Activated naive CD8-positive, alpha-beta T cell (primary cell): ENCODE results near the gene MAK.
"Not testable (repeated sequence)": the region's sequence is repeated elsewhere in the genome, so short reads cannot be mapped to it uniquely, and the experiment has no call there.

Source experiments
- H3K27ac Mint-ChIP-seq: one replicate; pipeline ENCODE4 v1.8.0; 2021; ENCODE audit warnings: mixed read lengths
- H3K27me3 Mint-ChIP-seq: one replicate; pipeline ENCODE4 v1.8.0; 2021; ENCODE audit warnings: mixed read lengths
- H3K36me3 Mint-ChIP-seq: one replicate; pipeline ENCODE4 v1.8.0; 2021; ENCODE audit warnings: mixed read lengths
- H3K4me1 Mint-ChIP-seq: one replicate; pipeline ENCODE4 v1.8.0; 2021; ENCODE audit warnings: low read depth, mixed read lengths
- H3K4me3 Mint-ChIP-seq: one replicate; pipeline ENCODE4 v1.8.0; 2021; ENCODE audit warnings: mild to moderate bottlenecking, mixed read lengths
- H3K9me3 Mint-ChIP-seq: one replicate; pipeline ENCODE4 v1.8.0; 2021; ENCODE audit warnings: low read depth, mixed read lengths

MAK gene

GRCh38 chr6:10866709-10867108, 28.4 kb upstream of the MAK start:
- H3K4me1 Mint-ChIP-seq, H3K4me3 Mint-ChIP-seq, H3K36me3 Mint-ChIP-seq, H3K27ac Mint-ChIP-seq, H3K9me3 Mint-ChIP-seq, H3K27me3 Mint-ChIP-seq: not testable (repeated sequence)

GRCh38 chr6:10863031-10863430, 24.7 kb upstream of the MAK start:
- H3K27ac Mint-ChIP-seq, H3K4me3 Mint-ChIP-seq, H3K27me3 Mint-ChIP-seq, H3K4me1 Mint-ChIP-seq, H3K36me3 Mint-ChIP-seq, H3K9me3 Mint-ChIP-seq: not testable (repeated sequence)

- no peaks in the 10 kb centered on the region for H3K36me3 Mint-ChIP-seq
- no peaks in the 10 kb centered on the region for H3K4me1 Mint-ChIP-seq
- no peaks in the 10 kb centered on the region for H3K9me3 Mint-ChIP-seq
- no peak overlapping the region for H3K4me3 Mint-ChIP-seq
- no peaks in the 10 kb centered on the region for H3K27me3 Mint-ChIP-seq
- H3K27ac Mint-ChIP-seq = no peak overlapping the region
Observed at GRCh38 chr6:10862361-10862760, 24.0 kb upstream of the MAK start.

GRCh38 chr6:10861086-10861485, 22.7 kb upstream of the MAK start:
- Mint-ChIP-seq H3K27ac (no peak overlapping the region), H3K4me1 (no peaks in the 10 kb centered on the region), H3K4me3 (no peak overlapping the region), H3K9me3 (no peaks in the 10 kb centered on the region), H3K27me3 (no peaks in the 10 kb centered on the region), H3K36me3 (no peaks in the 10 kb centered on the region)

- H3K27me3 Mint-ChIP-seq = no peaks in the 10 kb centered on the region
- H3K36me3 Mint-ChIP-seq = peaks cover 11% of the 10 kb centered on the region
- H3K4me3 Mint-ChIP-seq = no peak overlapping the region
Observed at GRCh38 chr6:10857259-10857658, 18.9 kb upstream of the MAK start.

GRCh38 chr6:10854922-10855632, 16.7 kb upstream of the MAK start:
- Mint-ChIP-seq H3K4me3 (no peak overlapping the region), H3K36me3 (peaks cover 11% of the 10 kb centered on the region), H3K27ac (no peak overlapping the region), H3K9me3 (peaks cover 13% of the 10 kb centered on the region), H3K27me3 (peaks cover 2% of the 10 kb centered on the region), H3K4me1 (no peaks in the 10 kb centered on the region)

More at GRCh38 chr6:10857259-10857658, 18.9 kb upstream of the MAK start:
- no peak overlapping the region for H3K27ac Mint-ChIP-seq
- no peaks in the 10 kb centered on the region for H3K4me1 Mint-ChIP-seq
- H3K9me3 Mint-ChIP-seq = peaks cover 13% of the 10 kb centered on the region

GRCh38 chr6:10853849-10854300, 15.5 kb upstream of the MAK start:
- not testable (repeated sequence) for H3K4me1 Mint-ChIP-seq, H3K27ac Mint-ChIP-seq, H3K27me3 Mint-ChIP-seq, H3K4me3 Mint-ChIP-seq
- peaks cover 13% of the 10 kb centered on the region for H3K9me3 Mint-ChIP-seq
- H3K36me3 Mint-ChIP-seq = peaks cover 11% of the 10 kb centered on the region

GRCh38 chr6:10852361-10852960, 14.1 kb upstream of the MAK start:
- Mint-ChIP-seq H3K27ac (no peak overlapping the region), H3K36me3 (peaks cover 11% of the 10 kb centered on the region), H3K4me3 (no peak overlapping the region), H3K4me1 (no peaks in the 10 kb centered on the region), H3K27me3 (peaks cover 2% of the 10 kb centered on the region), H3K9me3 (peaks cover 13% of the 10 kb centered on the region)

GRCh38 chr6:10850728-10851127, 12.4 kb upstream of the MAK start:
- H3K4me1 Mint-ChIP-seq = no peaks in the 10 kb centered on the region
- peaks cover 2% of the 10 kb centered on the region for H3K27me3 Mint-ChIP-seq

GRCh38 chr6:10849901-10850300, 11.6 kb upstream of the MAK start:
- peaks cover 13% of the 10 kb centered on the region for H3K9me3 Mint-ChIP-seq
- H3K27me3 Mint-ChIP-seq = peaks cover 2% of the 10 kb centered on the region
- H3K4me3 Mint-ChIP-seq = no peak overlapping the region
- peaks cover 13% of the 10 kb centered on the region for H3K36me3 Mint-ChIP-seq
- H3K27ac Mint-ChIP-seq = no peak overlapping the region
- no peaks in the 10 kb centered on the region for H3K4me1 Mint-ChIP-seq

More at GRCh38 chr6:10850728-10851127, 12.4 kb upstream of the MAK start:
- Mint-ChIP-seq H3K27ac (no peak overlapping the region), H3K36me3 (peaks cover 11% of the 10 kb centered on the region), H3K4me3 (no peak overlapping the region), H3K9me3 (peaks cover 13% of the 10 kb centered on the region)

GRCh38 chr6:10847684-10848083, 9.3 kb upstream of the MAK start:
- Mint-ChIP-seq H3K4me3 (no peak overlapping the region), H3K27me3 (peaks cover 6% of the 10 kb centered on the region), H3K27ac (no peak overlapping the region), H3K4me1 (no peaks in the 10 kb centered on the region), H3K9me3 (peaks cover 5% of the 10 kb centered on the region), H3K36me3 (peaks cover 6% of the 10 kb centered on the region)

- Mint-ChIP-seq H3K27me3 (peaks cover 23% of the 10 kb centered on the region), H3K36me3 (peaks cover 6% of the 10 kb centered on the region), H3K4me3 (no peak overlapping the region), H3K4me1 (peaks cover 9% of the 10 kb centered on the region), H3K9me3 (peaks cover 5% of the 10 kb centered on the region), H3K27ac (no peak overlapping the region)
Observed at GRCh38 chr6:10843554-10843953, 5.2 kb upstream of the MAK start.

GRCh38 chr6:10838794-10839333, 525 bp upstream of the MAK start:
- Mint-ChIP-seq H3K4me1 (peaks cover 18% of the 10 kb centered on the region), H3K27ac (peak overlapping the region; percentile 74), H3K4me3 (peak overlapping the region; percentile 82), H3K27me3 (peaks cover 45% of the 10 kb centered on the region), H3K36me3 (peaks cover 9% of the 10 kb centered on the region), H3K9me3 (peaks cover 5% of the 10 kb centered on the region)

GRCh38 chr6:10837622-10837994, 731 bp downstream of the MAK start:
- Mint-ChIP-seq H3K9me3 (no peaks in the 10 kb centered on the region), H3K27me3 (peaks cover 42% of the 10 kb centered on the region), H3K36me3 (peaks cover 6% of the 10 kb centered on the region), H3K4me1 (peaks cover 18% of the 10 kb centered on the region), H3K4me3 (peak overlapping the region; percentile 82), H3K27ac (no peak overlapping the region)

- peak overlapping the region; percentile 82 for H3K4me3 Mint-ChIP-seq
- H3K9me3 Mint-ChIP-seq = no peaks in the 10 kb centered on the region
- no peak overlapping the region for H3K27ac Mint-ChIP-seq
- peaks cover 42% of the 10 kb centered on the region for H3K27me3 Mint-ChIP-seq
- peaks cover 18% of the 10 kb centered on the region for H3K4me1 Mint-ChIP-seq
- peaks cover 6% of the 10 kb centered on the region for H3K36me3 Mint-ChIP-seq
Observed at GRCh38 chr6:10837009-10837621, 1.2 kb downstream of the MAK start.
